ENCODE measurements around the gene WDR11.

GRCh38 chr10:120942806-120943413 lies 91.7 kb downstream of the WDR11 start:
- peak; percentile 86 for TF ChIP-seq CTCF (IDR thresholded peaks at IDR 0.05; ENCODE audit: low read depth, low read length, poor library complexity, severe bottlenecking)
- no peak for TF ChIP-seq EZH2phosphoT487 (IDR thresholded peaks at IDR 0.05; ENCODE audit: borderline replicate concordance, low read length)
